Measurements from ENCODE around the gene LGALS12. TPM values are rescaled to one million over a fixed set of nuclear protein-coding genes. Genes with fewer than 3 reads are reported as not detected.

The LGALS12 gene
- total RNA-seq, 1 donor from 2014 or later = not detected

- Mint-ChIP-seq H3K27me3 (ENCODE audit: unreplicated experiment) (peaks cover 2% of the 10 kb centered on the region), H3K36me3 (ENCODE audit: unreplicated experiment) (peaks cover 18% of the 10 kb centered on the region), H3K4me3 (ENCODE audit: unreplicated experiment) (no peak overlapping the region), H3K9me3 (ENCODE audit: unreplicated experiment) (peaks cover 2% of the 10 kb centered on the region), H3K4me1 (ENCODE audit: low read depth, unreplicated experiment) (peaks cover 4% of the 10 kb centered on the region), H3K27ac (ENCODE audit: unreplicated experiment) (no peak overlapping the region)
- TF ChIP-seq, protein P1, sequence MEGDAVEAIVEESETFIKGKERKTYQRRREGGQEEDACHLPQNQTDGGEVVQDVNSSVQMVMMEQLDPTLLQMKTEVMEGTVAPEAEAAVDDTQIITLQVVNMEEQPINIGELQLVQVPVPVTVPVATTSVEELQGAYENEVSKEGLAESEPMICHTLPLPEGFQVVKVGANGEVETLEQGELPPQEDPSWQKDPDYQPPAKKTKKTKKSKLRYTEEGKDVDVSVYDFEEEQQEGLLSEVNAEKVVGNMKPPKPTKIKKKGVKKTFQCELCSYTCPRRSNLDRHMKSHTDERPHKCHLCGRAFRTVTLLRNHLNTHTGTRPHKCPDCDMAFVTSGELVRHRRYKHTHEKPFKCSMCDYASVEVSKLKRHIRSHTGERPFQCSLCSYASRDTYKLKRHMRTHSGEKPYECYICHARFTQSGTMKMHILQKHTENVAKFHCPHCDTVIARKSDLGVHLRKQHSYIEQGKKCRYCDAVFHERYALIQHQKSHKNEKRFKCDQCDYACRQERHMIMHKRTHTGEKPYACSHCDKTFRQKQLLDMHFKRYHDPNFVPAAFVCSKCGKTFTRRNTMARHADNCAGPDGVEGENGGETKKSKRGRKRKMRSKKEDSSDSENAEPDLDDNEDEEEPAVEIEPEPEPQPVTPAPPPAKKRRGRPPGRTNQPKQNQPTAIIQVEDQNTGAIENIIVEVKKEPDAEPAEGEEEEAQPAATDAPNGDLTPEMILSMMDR (IDR thresholded peaks at IDR 0.05; ENCODE audit: partially characterized antibody, unreplicated experiment) = no peak
- DNase-seq = no peak
Measured at GRCh38 chr11:63476618-63477017, 29.3 kb upstream of the LGALS12 start.

DNA sequence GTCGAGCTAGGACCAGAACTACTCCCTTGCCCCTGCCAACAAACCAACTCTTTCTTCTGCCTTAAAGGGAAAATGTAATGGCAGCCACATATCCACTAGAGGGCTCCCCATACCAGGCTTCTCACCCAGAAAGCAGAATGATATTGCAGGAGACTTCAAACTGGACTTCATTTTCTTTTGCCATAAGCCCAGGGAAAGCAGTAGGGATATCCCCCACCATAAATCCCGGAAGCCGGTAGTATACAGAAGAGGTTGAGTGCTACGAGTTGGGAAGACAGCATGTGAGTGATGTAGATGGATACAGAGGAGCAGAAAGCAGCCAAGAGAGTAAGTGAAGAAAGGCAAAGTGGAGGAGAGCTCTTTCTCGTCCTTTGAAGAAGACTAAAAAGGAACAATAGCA is 27.0 kb upstream of the LGALS12 start:
- Mint-ChIP-seq H3K36me3 (ENCODE audit: unreplicated experiment) (peaks cover 17% of the 10 kb centered on the region), H3K4me3 (ENCODE audit: unreplicated experiment) (no peak overlapping the region), H3K27ac (ENCODE audit: unreplicated experiment) (no peak overlapping the region), H3K4me1 (ENCODE audit: low read depth, unreplicated experiment) (peaks cover 4% of the 10 kb centered on the region), H3K27me3 (ENCODE audit: unreplicated experiment) (peaks cover 4% of the 10 kb centered on the region), H3K9me3 (ENCODE audit: unreplicated experiment) (peaks cover 2% of the 10 kb centered on the region)
- TF ChIP-seq, protein P1 (IDR thresholded peaks at IDR 0.05; ENCODE audit: partially characterized antibody, unreplicated experiment) = peak; percentile 80
- no peak for DNase-seq

GRCh38 chr11:63480039-63480438 is 25.8 kb upstream of the LGALS12 start:
- H3K27me3 Mint-ChIP-seq (ENCODE audit: unreplicated experiment) = peaks cover 4% of the 10 kb centered on the region
- no peak overlapping the region for H3K4me3 Mint-ChIP-seq (ENCODE audit: unreplicated experiment)
- peaks cover 17% of the 10 kb centered on the region for H3K36me3 Mint-ChIP-seq (ENCODE audit: unreplicated experiment)
- peaks cover 2% of the 10 kb centered on the region for H3K9me3 Mint-ChIP-seq (ENCODE audit: unreplicated experiment)
- DNase-seq = no peak
- peaks cover 4% of the 10 kb centered on the region for H3K4me1 Mint-ChIP-seq (ENCODE audit: low read depth, unreplicated experiment)
- TF ChIP-seq, protein P1 (IDR thresholded peaks at IDR 0.05; ENCODE audit: partially characterized antibody, unreplicated experiment) = no peak
- no peak overlapping the region for H3K27ac Mint-ChIP-seq (ENCODE audit: unreplicated experiment)

DNA sequence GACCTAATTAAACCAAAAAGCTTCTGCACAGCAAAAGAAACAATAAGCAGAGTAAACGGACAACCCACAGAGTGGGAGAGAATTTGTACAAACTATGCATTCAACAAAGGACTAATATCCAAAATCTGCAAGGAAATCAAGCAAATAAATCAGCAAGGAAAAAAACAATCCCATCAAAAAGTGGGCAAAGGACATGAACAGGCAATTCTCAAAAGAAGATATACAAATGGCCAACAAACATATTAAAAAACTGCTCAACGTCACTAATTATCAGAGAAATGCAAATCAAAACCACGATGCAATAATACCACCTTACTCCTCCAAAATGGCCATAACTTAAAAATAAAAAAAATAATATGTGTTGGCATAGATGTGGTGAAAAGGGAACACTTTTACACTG is 20.1 kb upstream of the LGALS12 start:
- TF ChIP-seq, protein P1 (IDR thresholded peaks at IDR 0.05; ENCODE audit: partially characterized antibody, unreplicated experiment) = no peak
- Mint-ChIP-seq H3K4me3 (ENCODE audit: unreplicated experiment) (no peak overlapping the region), H3K36me3 (ENCODE audit: unreplicated experiment) (peaks cover 17% of the 10 kb centered on the region)

GRCh38 chr11:63488789-63489188 is 17.1 kb upstream of the LGALS12 start:
- H3K27ac Mint-ChIP-seq (ENCODE audit: unreplicated experiment) = peak overlapping the region; percentile 99
- H3K36me3 Mint-ChIP-seq (ENCODE audit: unreplicated experiment) = peaks cover 12% of the 10 kb centered on the region
- TF ChIP-seq, protein P1 (IDR thresholded peaks at IDR 0.05; ENCODE audit: partially characterized antibody, unreplicated experiment) = no peak
- H3K4me1 Mint-ChIP-seq (ENCODE audit: low read depth, unreplicated experiment) = peaks cover 31% of the 10 kb centered on the region
- H3K4me3 Mint-ChIP-seq (ENCODE audit: unreplicated experiment) = no peak overlapping the region
- H3K9me3 Mint-ChIP-seq (ENCODE audit: unreplicated experiment) = peaks cover 11% of the 10 kb centered on the region
- no peak for DNase-seq
- H3K27me3 Mint-ChIP-seq (ENCODE audit: unreplicated experiment) = peaks cover 15% of the 10 kb centered on the region

More for the DNA sequence above, 20.1 kb upstream of the LGALS12 start:
- peaks cover 11% of the 10 kb centered on the region for H3K9me3 Mint-ChIP-seq (ENCODE audit: unreplicated experiment)
- H3K4me1 Mint-ChIP-seq (ENCODE audit: low read depth, unreplicated experiment) = peaks cover 24% of the 10 kb centered on the region
- peaks cover 16% of the 10 kb centered on the region for H3K27me3 Mint-ChIP-seq (ENCODE audit: unreplicated experiment)
- no peak for DNase-seq
- no peak overlapping the region for H3K27ac Mint-ChIP-seq (ENCODE audit: unreplicated experiment)

All from glutamatergic neuron (in vitro differentiated cells).